ENCODE measurements around the gene MFAP4. TPM values are rescaled to one million over a fixed set of nuclear protein-coding genes. Genes with fewer than 3 reads are reported as not detected.

Gene MFAP4
- polyA plus RNA-seq (2011; rRNA removed), result 122 and 230 TPM in 2 replicates
- 57.3 and 80.3 TPM in 2 replicates for polyA minus RNA-seq (2011; rRNA and poly(A)+ RNA removed)

- ChIA-PET CTCF (interaction anchor here (0.6 to 1.0 kb wide), 2 partner anchors 47 to 60 kb away, joined by 5 to 7 read pairs; no protein-coding TSS in a partner anchor), POLR2A (interaction anchor here (0.7 to 4.7 kb wide), 8 partner anchors 9 to 340 kb away, joined by 3 to 52 read pairs (median 4); partner anchors contain the start of genes B9D1 and MAPK7)
- Histone ChIP-seq H3K27ac (ENCODE audit: low read depth, low read length) (peak within 1 kb of the TSS; percentile 95), H3K27me3 (ENCODE audit: control insufficient read depth, insufficient read depth, low read length) (no peaks in the 10 kb centered on the region), H3K9me3 (ENCODE audit: control insufficient read depth, insufficient read depth, low read length) (no peaks in the 10 kb centered on the region), H3K4me3 (ENCODE audit: low read depth, low read length) (peak within 1 kb of the TSS; percentile 76)
- no peak for TF ChIP-seq CTCF (IDR thresholded peaks at IDR 0.05; ENCODE audit: low read depth, low read length)
- DNase-seq (ENCODE audit: low read depth, low spot score), result peak; percentile 88
Measured at GRCh38 chr17:19386974-19387920, at the start of gene MFAP4. MFAP4 (minus strand) TSS chr17:19387190; CDS start chr17:19387155, 35 bp downstream.

- H3K4me3 ChIP-seq (ENCODE audit: low read depth, low read length), result no peak overlapping the region
- peaks cover 7% of the 10 kb centered on the region for H3K27me3 ChIP-seq (ENCODE audit: control insufficient read depth, insufficient read depth, low read length)
- ChIA-PET CTCF (interaction anchor here (0.9 to 2.1 kb wide), 3 partner anchors 12 to 14 kb away, joined by 3 to 6 read pairs (median 5); no protein-coding TSS in a partner anchor), POLR2A (no interaction called here)
- TF ChIP-seq CTCF (IDR thresholded peaks at IDR 0.05; ENCODE audit: low read depth, low read length), result no peak
- H3K27ac ChIP-seq (ENCODE audit: low read depth, low read length), result no peak overlapping the region
- DNase-seq (ENCODE audit: low read depth, low spot score), result no peak
- H3K9me3 ChIP-seq (ENCODE audit: control insufficient read depth, insufficient read depth, low read length), result no peaks in the 10 kb centered on the region
Measured at GRCh38 chr17:19433727-19434340, 46.8 kb upstream of the MFAP4 start.

- Histone ChIP-seq H3K27ac (ENCODE audit: low read depth, low read length) (no peak overlapping the region), H3K27me3 (ENCODE audit: control insufficient read depth, insufficient read depth, low read length) (peaks cover 5% of the 10 kb centered on the region), H3K9me3 (ENCODE audit: control insufficient read depth, insufficient read depth, low read length) (no peaks in the 10 kb centered on the region), H3K4me3 (ENCODE audit: low read depth, low read length) (no peak overlapping the region)
- no peak for DNase-seq (ENCODE audit: low read depth, low spot score)
- CTCF ChIA-PET, result interaction anchor here (0.9 to 2.1 kb wide), 3 partner anchors 12 to 14 kb away, joined by 3 to 6 read pairs (median 5); no protein-coding TSS in a partner anchor
- POLR2A ChIA-PET, result interaction anchor here (1.3 kb wide), 1 partner anchor 55 kb away, joined by 3 read pairs; the partner anchor contains the start of gene MAPK7
- TF ChIP-seq CTCF (IDR thresholded peaks at IDR 0.05; ENCODE audit: low read depth, low read length), result no peak
Measured at GRCh38 chr17:19433255-19433654, 46.3 kb upstream of the MFAP4 start.

GRCh38 chr17:19431691-19432090, 44.7 kb upstream of the MFAP4 start:
- H3K4me3 ChIP-seq (ENCODE audit: low read depth, low read length), result no peak overlapping the region
- no peak for TF ChIP-seq CTCF (IDR thresholded peaks at IDR 0.05; ENCODE audit: low read depth, low read length)
- ChIA-PET CTCF (no interaction called here), POLR2A (interaction anchor here (1.3 kb wide), 1 partner anchor 54 kb away, joined by 3 read pairs; the partner anchor contains the start of gene MAPK7)
- no peak for DNase-seq (ENCODE audit: low read depth, low spot score)
- H3K9me3 ChIP-seq (ENCODE audit: control insufficient read depth, insufficient read depth, low read length), result no peaks in the 10 kb centered on the region
- peaks cover 3% of the 10 kb centered on the region for H3K27me3 ChIP-seq (ENCODE audit: control insufficient read depth, insufficient read depth, low read length)
- H3K27ac ChIP-seq (ENCODE audit: low read depth, low read length), result no peak overlapping the region

Data from AG04450 (cell line).